T-cell (primary cell): ENCODE data around the gene TMEM123. TPM values are rescaled to one million over a fixed set of nuclear protein-coding genes. Genes with fewer than 3 reads are reported as not detected.
A peak's percentile ranks its signal among the peaks of the same experiment; 100 is the strongest.
"Not testable (repeated sequence)": the region's sequence is repeated elsewhere in the genome, so short reads cannot be mapped to it uniquely, and the experiment has no call there.

Experiments
- ATAC-seq, 4 experiments: fragments of 200-7000 bp in 3 of 4; fragments of 150-1000 bp in 1 of 4; cut with Tn5 transposase; replicated peaks in 1 of 4; 1 replicate in 3 of 4; 2 replicates in 1 of 4; pipeline ENCODE4 v1.10.0; 2021; ENCODE audit warnings: moderate library complexity in 3 of 4, mild to moderate bottlenecking in 2 of 4, moderate number of reproducible peaks in 1 of 4
- CTCF ChIA-PET, 2 donors: fragments of 300-600 bp; sonication (Branson Sonifier 250); formaldehyde crosslinking; loops; one replicate each; lab custom pipeline; 2022; ENCODE audit warnings: antibody characterized with exemption in 2 of 2; lab: Charles Lee
- POLR2A ChIA-PET, 2 donors: fragments of 300-600 bp; sonication (Branson Sonifier 250); formaldehyde crosslinking; loops; one replicate each; lab custom pipeline; 2022; ENCODE audit warnings: antibody characterized with exemption in 2 of 2; lab: Charles Lee
- DNase-seq, 35 experiments: peaks; one replicate each; pipeline versions ENCODE4 v3.0.0 to v3.0.0-alpha.2; 2013 to 2023
- H3K27ac ChIP-seq: one replicate; pipeline ENCODE4 v1.5.1; 2013; ENCODE audit warnings: low read length
- H3K27me3 ChIP-seq, 2 experiments: replicated peaks in 1 of 2; 1 replicate in 1 of 2; 2 replicates in 1 of 2; pipeline versions ENCODE4 v1.6.1 to v1.7.0; 2013; ENCODE audit warnings: low read length in 1 of 2, mixed read lengths in 1 of 2; ENCODE audit not compliant: control insufficient read depth in 2 of 2, insufficient read depth in 2 of 2; ENCODE audit errors: extremely low read depth in 1 of 2
- H3K36me3 ChIP-seq, 2 donors: 1 replicate in 1 of 2; 2 replicates in 1 of 2; pipeline versions ENCODE4 v1.6.1 to v1.7.0; 2013; ENCODE audit warnings: low read length in 1 of 2; ENCODE audit not compliant: control insufficient read depth in 2 of 2, insufficient read depth in 1 of 2; ENCODE audit errors: extremely low read depth in 1 of 2
- H3K4me1 ChIP-seq, 2 experiments: 1 replicate in 1 of 2; 2 replicates in 1 of 2; pipeline versions ENCODE4 v1.6.1 to v1.7.0; 2013; ENCODE audit warnings: low read length in 2 of 2, mixed read lengths in 1 of 2; ENCODE audit not compliant: insufficient read depth in 2 of 2, control insufficient read depth in 1 of 2; ENCODE audit errors: extremely low read depth in 1 of 2
- H3K4me3 ChIP-seq, 2 donors: 1 replicate in 1 of 2; 2 replicates in 1 of 2; pipeline versions ENCODE4 v1.5.1 to v1.7.0; 2013; ENCODE audit warnings: mild to moderate bottlenecking in 2 of 2, low read length in 1 of 2, moderate library complexity in 1 of 2; ENCODE audit not compliant: control insufficient read depth in 1 of 2; ENCODE audit errors: extremely low read depth in 1 of 2
- H3K9me3 ChIP-seq: 2 replicates; pipeline ENCODE4 v1.7.0; 2013
- H3K27ac Mint-ChIP-seq, 2 donors: one replicate each; pipeline ENCODE4 v1.8.0; 2020 to 2021; ENCODE audit warnings: mild to moderate bottlenecking in 2 of 2, mixed read lengths in 2 of 2
- H3K27me3 Mint-ChIP-seq, 2 donors: one replicate each; pipeline ENCODE4 v1.8.0; 2021 to 2022; ENCODE audit warnings: mixed read lengths in 2 of 2
- H3K36me3 Mint-ChIP-seq: one replicate; pipeline ENCODE4 v1.8.0; 2021; ENCODE audit warnings: mixed read lengths
- H3K4me1 Mint-ChIP-seq, 3 donors: one replicate each; pipeline ENCODE4 v1.8.0; 2020 to 2022; ENCODE audit warnings: mixed read lengths in 3 of 3, mild to moderate bottlenecking in 1 of 3
- H3K4me3 Mint-ChIP-seq, 3 donors: one replicate each; pipeline ENCODE4 v1.8.0; 2020 to 2022; ENCODE audit warnings: mild to moderate bottlenecking in 3 of 3, mixed read lengths in 3 of 3, moderate library complexity in 3 of 3
- H3K9me3 Mint-ChIP-seq, 3 donors: one replicate each; pipeline ENCODE4 v1.8.0; 2020 to 2022; ENCODE audit warnings: mixed read lengths in 3 of 3
- WGBS: methylation state at CpG from one replicate; pipeline ENCODE4 v1.1.5; 2013; ENCODE audit warnings: missing lambda C conversion rate; ENCODE audit not compliant: insufficient coverage; 5-methylcytosine and 5-hydroxymethylcytosine counted together
- total RNA-seq, 35 experiments: library from RNA in 6 of 35; stranded (reverse) in 6 of 35; fragments of 120-200 nt in 1 of 35; gene quantifications; one replicate each; pipeline versions ENCODE4 v1.2.1 to v1.2.4 and lab custom pipeline; 2013 to 2026

TMEM123 gene
- total RNA-seq, 5 donors from 2014 or later (not counting 1 experiment from before 2014, with no cell fraction given): 361 to 469 (median 428) TPM

- ATAC-seq (no peak), DNase-seq (no peak)
- no CpG with 5 or more reads among the region's 3 CpGs for WGBS
- Histone ChIP-seq H3K4me1 (peaks cover 12 to 48% of the 10 kb centered on the region in 2 experiments), H3K36me3 (peaks cover 4 to 16% of the 10 kb centered on the region in 2 donors), H3K27ac (no peak overlapping the region), H3K9me3 (no peaks in the 10 kb centered on the region), H3K4me3 (no peak overlapping the region), H3K27me3 (no peaks in the 10 kb centered on the region)
- peaks cover 0 to 7% (median 2%) of the 10 kb centered on the region in 3 donors for H3K9me3 Mint-ChIP-seq
- H3K27me3 Mint-ChIP-seq: no peaks in the 10 kb centered on the region
- peaks cover 69% of the 10 kb centered on the region for H3K36me3 Mint-ChIP-seq
- H3K4me3 Mint-ChIP-seq: no peak overlapping the region
- CTCF ChIA-PET: interaction anchor here in 1 of 2 donors (0.8 kb wide), 1 partner anchor 56 kb away, joined by 3 read pairs; no protein-coding TSS in a partner anchor
- H3K27ac Mint-ChIP-seq: peak overlapping the region in 1 of 2 donors; percentile 63
- POLR2A ChIA-PET: no interaction called here
- peaks cover 92% of the 10 kb centered on the region in 3 donors for H3K4me1 Mint-ChIP-seq
Observed at GRCh38 chr11:102446606-102447005, 6.0 kb downstream of the TMEM123 start.

- not testable (repeated sequence) for H3K9me3 Mint-ChIP-seq, H3K9me3 ChIP-seq, ATAC-seq, H3K4me3 ChIP-seq, H3K27me3 ChIP-seq, H3K27ac ChIP-seq, H3K27me3 Mint-ChIP-seq, H3K4me3 Mint-ChIP-seq, DNase-seq, H3K27ac Mint-ChIP-seq
- Mint-ChIP-seq H3K36me3 (peaks cover 80% of the 10 kb centered on the region), H3K4me1 (peaks cover 92 to 95% (median 95%) of the 10 kb centered on the region in 3 donors)
- ChIA-PET CTCF (interaction anchor here in 1 of 2 donors (1.3 kb wide), 1 partner anchor 54 kb away, joined by 3 read pairs; no protein-coding TSS in a partner anchor), POLR2A (interaction anchor here in 1 of 2 donors (0.7 kb wide), 1 partner anchor 22 kb away, joined by 10 read pairs; no protein-coding TSS in a partner anchor)
- WGBS: 100% methylated on average over 2 of the region's 5 CpGs
- Histone ChIP-seq H3K4me1 (peaks cover 7 to 40% of the 10 kb centered on the region in 2 experiments), H3K36me3 (peaks cover 4 to 16% of the 10 kb centered on the region in 2 donors)
Observed at GRCh38 chr11:102444693-102445092, 7.9 kb downstream of the TMEM123 start.

GRCh38 chr11:102444142-102444541 lies 8.4 kb downstream of the TMEM123 start:
- no CpG with 5 or more reads among the region's 4 CpGs for WGBS
- not testable (repeated sequence) for H3K27ac ChIP-seq, H3K9me3 ChIP-seq, H3K9me3 Mint-ChIP-seq, H3K4me3 ChIP-seq, DNase-seq, H3K27me3 ChIP-seq, ATAC-seq, H3K27me3 Mint-ChIP-seq
- ChIA-PET POLR2A (interaction anchor here in 1 of 2 donors (0.7 kb wide), 1 partner anchor 22 kb away, joined by 10 read pairs; no protein-coding TSS in a partner anchor), CTCF (interaction anchor here in 1 of 2 donors (1.3 kb wide), 1 partner anchor 54 kb away, joined by 3 read pairs; no protein-coding TSS in a partner anchor)
- Mint-ChIP-seq H3K36me3 (peaks cover 81% of the 10 kb centered on the region), H3K4me3 (peak overlapping the region in 2 of 3 donors; percentile 14 to 71), H3K4me1 (peaks cover 91 to 95% (median 95%) of the 10 kb centered on the region in 3 donors), H3K27ac (peak overlapping the region; percentile 34 to 88)
- Histone ChIP-seq H3K4me1 (peaks cover 5 to 36% of the 10 kb centered on the region in 2 experiments), H3K36me3 (peaks cover 4 to 16% of the 10 kb centered on the region in 2 donors)

GRCh38 chr11:102439063-102439363 lies 13.6 kb downstream of the TMEM123 start:
- POLR2A ChIA-PET: interaction anchor here (0.6 to 1.0 kb wide), 2 partner anchors 20 to 72 kb away, joined by 3 to 4 read pairs; no protein-coding TSS in a partner anchor
- H3K9me3 ChIP-seq, H3K4me3 ChIP-seq, DNase-seq, CTCF ChIA-PET, H3K27me3 ChIP-seq, H3K27me3 Mint-ChIP-seq, H3K36me3 ChIP-seq, H3K9me3 Mint-ChIP-seq: not testable (repeated sequence)
- peak overlapping the region; percentile 57 to 71 (median 64) for H3K4me3 Mint-ChIP-seq
- WGBS: 10% methylated on average over 3 of the region's 4 CpGs
- H3K36me3 Mint-ChIP-seq: peaks cover 78% of the 10 kb centered on the region
- peak; percentile 22 to 52 (median 30) for ATAC-seq
- peak overlapping the region; percentile 86 to 88 for H3K27ac Mint-ChIP-seq
- peak overlapping the region; percentile 2 for H3K27ac ChIP-seq
- H3K4me1 ChIP-seq: peaks cover 14 to 18% of the 10 kb centered on the region in 2 experiments
- peaks cover 82 to 91% (median 90%) of the 10 kb centered on the region in 3 donors for H3K4me1 Mint-ChIP-seq

- ATAC-seq (peak in 3 of 4 experiments; percentile 12 to 32 (median 31)), DNase-seq (peak in 23 of 35 experiments; percentile 7 to 63 (median 26))
- no peaks in the 10 kb centered on the region for H3K9me3 ChIP-seq
- peak overlapping the region; percentile 2 for H3K27ac ChIP-seq
- peak overlapping the region; percentile 57 to 71 (median 64) for H3K4me3 Mint-ChIP-seq
- H3K4me1 Mint-ChIP-seq: peaks cover 77 to 89% (median 87%) of the 10 kb centered on the region in 3 donors
- POLR2A ChIA-PET: interaction anchor here in 1 of 2 donors (1.0 kb wide), 1 partner anchor 19 kb away, joined by 4 read pairs; no protein-coding TSS in a partner anchor
- H3K9me3 Mint-ChIP-seq: peaks cover 0 to 3% (median 0%) of the 10 kb centered on the region in 3 donors
- H3K4me1 ChIP-seq: peaks cover 14 to 18% of the 10 kb centered on the region in 2 experiments
- peaks cover 78% of the 10 kb centered on the region for H3K36me3 Mint-ChIP-seq
- CTCF ChIA-PET: no interaction called here
- no peaks in the 10 kb centered on the region for H3K27me3 ChIP-seq
- H3K27me3 Mint-ChIP-seq: no peaks in the 10 kb centered on the region
- no peak overlapping the region for H3K4me3 ChIP-seq
- H3K27ac Mint-ChIP-seq: peak overlapping the region; percentile 86 to 88
- WGBS: 70% methylated on average over 14 of the region's 18 CpGs
- peaks cover 1 to 7% of the 10 kb centered on the region in 2 donors for H3K36me3 ChIP-seq
Observed at GRCh38 chr11:102438311-102439062, 14.1 kb downstream of the TMEM123 start.

- ChIA-PET CTCF (no interaction called here), POLR2A (interaction anchor here in 1 of 2 donors (0.5 kb wide), 1 partner anchor 137 kb away, joined by 3 read pairs; no protein-coding TSS in a partner anchor)
- Histone ChIP-seq H3K27me3 (no peaks in the 10 kb centered on the region), H3K9me3 (no peaks in the 10 kb centered on the region), H3K4me1 (peaks cover 14 to 18% of the 10 kb centered on the region in 2 experiments), H3K36me3 (peaks cover 8 to 12% of the 10 kb centered on the region in 2 donors), H3K27ac (no peak overlapping the region), H3K4me3 (no peak overlapping the region)
- H3K4me1 Mint-ChIP-seq: peaks cover 69 to 85% (median 80%) of the 10 kb centered on the region in 3 donors
- no peaks in the 10 kb centered on the region for H3K27me3 Mint-ChIP-seq
- peaks cover 79% of the 10 kb centered on the region for H3K36me3 Mint-ChIP-seq
- peak overlapping the region in 2 of 3 donors; percentile 6 to 71 for H3K4me3 Mint-ChIP-seq
- H3K27ac Mint-ChIP-seq: peak overlapping the region; percentile 86 to 88
- no CpG with 5 or more reads among the region's 2 CpGs for WGBS
- no peak for DNase-seq
- no peak for ATAC-seq
- peaks cover 0 to 7% (median 0%) of the 10 kb centered on the region in 3 donors for H3K9me3 Mint-ChIP-seq
Observed at GRCh38 chr11:102437727-102438126, 14.8 kb downstream of the TMEM123 start.
